ENCODE measurements around the gene FAT4. TPM values are rescaled to one million over a fixed set of nuclear protein-coding genes. Genes with fewer than 3 reads are reported as not detected.

The FAT4 gene, protein sequence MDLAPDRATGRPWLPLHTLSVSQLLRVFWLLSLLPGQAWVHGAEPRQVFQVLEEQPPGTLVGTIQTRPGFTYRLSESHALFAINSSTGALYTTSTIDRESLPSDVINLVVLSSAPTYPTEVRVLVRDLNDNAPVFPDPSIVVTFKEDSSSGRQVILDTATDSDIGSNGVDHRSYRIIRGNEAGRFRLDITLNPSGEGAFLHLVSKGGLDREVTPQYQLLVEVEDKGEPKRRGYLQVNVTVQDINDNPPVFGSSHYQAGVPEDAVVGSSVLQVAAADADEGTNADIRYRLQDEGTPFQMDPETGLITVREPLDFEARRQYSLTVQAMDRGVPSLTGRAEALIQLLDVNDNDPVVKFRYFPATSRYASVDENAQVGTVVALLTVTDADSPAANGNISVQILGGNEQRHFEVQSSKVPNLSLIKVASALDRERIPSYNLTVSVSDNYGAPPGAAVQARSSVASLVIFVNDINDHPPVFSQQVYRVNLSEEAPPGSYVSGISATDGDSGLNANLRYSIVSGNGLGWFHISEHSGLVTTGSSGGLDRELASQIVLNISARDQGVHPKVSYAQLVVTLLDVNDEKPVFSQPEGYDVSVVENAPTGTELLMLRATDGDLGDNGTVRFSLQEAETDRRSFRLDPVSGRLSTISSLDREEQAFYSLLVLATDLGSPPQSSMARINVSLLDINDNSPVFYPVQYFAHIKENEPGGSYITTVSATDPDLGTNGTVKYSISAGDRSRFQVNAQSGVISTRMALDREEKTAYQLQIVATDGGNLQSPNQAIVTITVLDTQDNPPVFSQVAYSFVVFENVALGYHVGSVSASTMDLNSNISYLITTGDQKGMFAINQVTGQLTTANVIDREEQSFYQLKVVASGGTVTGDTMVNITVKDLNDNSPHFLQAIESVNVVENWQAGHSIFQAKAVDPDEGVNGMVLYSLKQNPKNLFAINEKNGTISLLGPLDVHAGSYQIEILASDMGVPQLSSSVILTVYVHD (N-terminal part only)
- not detected in 2 replicates for total RNA-seq

DNA sequence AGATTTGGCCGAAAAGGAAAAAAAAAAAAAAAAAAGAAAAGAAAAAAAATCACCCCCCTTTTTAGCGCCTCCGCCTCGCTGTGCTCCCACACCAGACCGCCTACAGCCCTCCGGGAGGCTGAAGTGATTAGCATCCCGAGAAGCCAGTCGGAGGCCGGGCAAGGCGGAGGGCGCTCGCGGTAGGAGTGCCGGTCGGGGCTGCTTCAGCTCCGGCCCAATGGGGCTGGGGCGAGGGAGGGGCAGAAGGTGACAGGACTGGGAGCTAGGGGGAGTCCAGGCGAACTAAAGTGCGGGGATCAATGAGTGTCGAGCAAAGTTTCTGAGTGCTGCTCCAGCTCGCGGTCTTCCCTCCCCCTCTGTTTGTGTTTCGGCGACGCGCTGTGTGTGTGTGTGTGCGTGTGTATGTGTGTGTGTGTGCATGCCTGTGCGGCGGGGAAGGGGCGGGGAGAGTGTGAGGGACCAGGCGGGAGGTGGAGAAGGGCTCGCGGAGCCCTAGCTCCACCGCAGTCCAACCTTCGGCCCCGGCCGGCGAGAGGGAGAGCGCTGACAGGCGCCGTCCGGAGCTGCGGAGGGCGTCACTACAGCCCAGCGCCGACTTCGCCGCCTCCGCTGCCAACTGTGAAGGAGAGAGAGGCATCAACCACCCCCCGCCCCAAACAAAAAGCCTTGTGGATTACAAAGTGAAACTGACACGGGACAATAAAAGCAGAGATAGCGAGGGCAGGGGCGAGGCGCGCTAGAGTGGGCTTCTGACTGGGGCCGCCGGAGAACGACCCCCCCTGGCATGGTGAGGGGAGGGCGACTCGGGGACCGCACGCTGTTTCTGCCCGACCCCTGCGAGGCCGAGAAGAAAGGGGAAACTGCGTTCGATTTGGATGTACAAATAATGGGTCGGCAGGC is at the start of gene FAT4:
FAT4 (plus strand) TSS at position 280 of the 900 bp plus-strand sequence. CDS start 1,457 bp downstream, outside the sequence.
- Mint-ChIP-seq H3K4me1 (ENCODE audit: low read depth) (peaks cover 14% of the 10 kb centered on the region), H3K4me3 (ENCODE audit: low read depth) (peak within 1 kb of the TSS; percentile 77), H3K27me3 (ENCODE audit: low read depth) (peaks cover 54% of the 10 kb centered on the region), H3K36me3 (ENCODE audit: low read depth) (no peaks in the 10 kb centered on the region), H3K27ac (no peak within 1 kb of the TSS), H3K9me3 (no peaks in the 10 kb centered on the region)
- intact Hi-C loops (cut with micrococcal nuclease), result loop anchor here (10.0 kb wide), 1 partner anchor 1290 kb away; no protein-coding TSS in a partner anchor
- peak; percentile 20 for DNase-seq (ENCODE audit: low spot score)

DNA sequence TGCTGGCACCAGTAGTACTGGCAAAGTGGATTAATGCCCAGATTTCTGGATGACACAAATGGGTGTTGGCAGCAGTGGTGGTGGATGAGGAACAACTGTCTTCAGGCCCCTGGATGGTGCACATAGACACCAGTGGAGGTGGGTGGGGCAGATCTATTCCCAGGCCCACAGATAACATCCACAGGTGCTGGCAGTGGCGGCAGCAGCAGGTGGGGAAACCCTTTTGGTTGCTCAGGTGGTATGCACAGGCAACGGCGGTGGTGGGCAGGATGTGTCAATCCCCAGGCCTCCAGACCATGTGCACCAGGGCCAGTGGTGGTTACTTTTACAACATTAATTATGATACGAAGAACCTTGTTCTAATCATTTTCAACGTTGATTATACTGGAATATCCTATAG is 48.9 kb upstream of the FAT4 start:
- no peak for DNase-seq (ENCODE audit: low spot score)
- intact Hi-C loops (cut with micrococcal nuclease), result no loop called here
- H3K27ac Mint-ChIP-seq, result no peak overlapping the region
- H3K9me3 Mint-ChIP-seq, result no peaks in the 10 kb centered on the region
- no peaks in the 10 kb centered on the region for H3K36me3 Mint-ChIP-seq (ENCODE audit: low read depth)
- no peak overlapping the region for H3K4me3 Mint-ChIP-seq (ENCODE audit: low read depth)
- H3K27me3 Mint-ChIP-seq (ENCODE audit: low read depth), result no peaks in the 10 kb centered on the region
- H3K4me1 Mint-ChIP-seq (ENCODE audit: low read depth), result no peaks in the 10 kb centered on the region

DNA sequence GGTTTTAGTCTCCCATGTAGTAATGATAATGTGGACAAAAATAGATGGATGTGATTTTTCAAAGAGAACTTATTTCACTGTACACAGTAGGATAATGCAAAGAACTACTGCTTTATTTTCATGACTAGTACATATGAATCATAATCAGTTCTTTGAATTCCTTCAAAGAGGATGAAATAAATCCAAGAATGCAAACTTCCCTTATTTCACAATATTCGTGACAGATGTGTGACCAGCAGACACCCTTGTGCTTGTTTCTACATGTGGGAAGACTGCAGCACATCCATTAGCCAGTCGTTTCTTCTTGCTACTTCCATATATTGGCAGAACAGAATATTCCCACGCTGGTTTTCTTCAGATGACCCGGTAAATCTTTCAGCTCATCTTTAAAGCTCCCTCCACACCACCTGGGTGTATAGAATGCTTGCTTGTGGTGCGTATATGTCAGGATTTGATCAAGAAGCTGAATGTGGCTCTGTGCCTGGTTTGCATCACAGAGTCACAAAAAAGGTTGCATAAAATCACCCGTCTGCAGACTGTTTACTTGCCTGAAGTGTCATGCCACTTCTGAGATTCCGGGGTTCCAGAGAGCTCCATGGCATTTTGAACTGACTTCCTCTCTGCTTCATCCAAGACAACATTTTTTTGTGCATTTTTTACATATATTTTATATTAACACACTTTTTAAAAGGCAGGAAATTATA is 47.7 kb upstream of the FAT4 start:
- Mint-ChIP-seq H3K27ac (no peak overlapping the region), H3K4me1 (ENCODE audit: low read depth) (no peaks in the 10 kb centered on the region), H3K9me3 (no peaks in the 10 kb centered on the region), H3K36me3 (ENCODE audit: low read depth) (no peaks in the 10 kb centered on the region), H3K27me3 (ENCODE audit: low read depth) (no peaks in the 10 kb centered on the region), H3K4me3 (ENCODE audit: low read depth) (no peak overlapping the region)
- intact Hi-C loops (cut with micrococcal nuclease), result no loop called here
- DNase-seq (ENCODE audit: low spot score), result no peak

DNA sequence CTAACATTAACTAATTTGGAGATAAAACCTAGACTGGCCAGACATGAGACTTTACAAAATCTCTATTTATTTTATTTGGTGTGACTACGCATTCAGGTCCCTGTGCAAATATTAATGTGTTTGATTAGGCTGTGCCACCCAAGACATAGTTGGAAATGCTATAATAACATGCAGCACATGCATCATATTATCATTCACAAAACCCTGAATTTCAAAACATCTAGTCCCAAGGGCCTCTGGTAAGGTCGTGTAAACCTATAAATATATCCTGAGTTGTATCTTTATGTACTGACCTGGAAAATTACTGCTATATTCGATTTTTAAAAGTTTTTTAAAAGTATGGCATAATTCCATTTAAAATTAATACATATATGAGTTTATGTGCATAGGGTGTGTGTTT is 47.1 kb upstream of the FAT4 start:
- Mint-ChIP-seq H3K36me3 (ENCODE audit: low read depth) (no peaks in the 10 kb centered on the region), H3K9me3 (no peaks in the 10 kb centered on the region), H3K27ac (no peak overlapping the region), H3K4me3 (ENCODE audit: low read depth) (no peak overlapping the region), H3K27me3 (ENCODE audit: low read depth) (no peaks in the 10 kb centered on the region), H3K4me1 (ENCODE audit: low read depth) (no peaks in the 10 kb centered on the region)
- intact Hi-C loops (cut with micrococcal nuclease), result no loop called here
- no peak for DNase-seq (ENCODE audit: low spot score)

DNA sequence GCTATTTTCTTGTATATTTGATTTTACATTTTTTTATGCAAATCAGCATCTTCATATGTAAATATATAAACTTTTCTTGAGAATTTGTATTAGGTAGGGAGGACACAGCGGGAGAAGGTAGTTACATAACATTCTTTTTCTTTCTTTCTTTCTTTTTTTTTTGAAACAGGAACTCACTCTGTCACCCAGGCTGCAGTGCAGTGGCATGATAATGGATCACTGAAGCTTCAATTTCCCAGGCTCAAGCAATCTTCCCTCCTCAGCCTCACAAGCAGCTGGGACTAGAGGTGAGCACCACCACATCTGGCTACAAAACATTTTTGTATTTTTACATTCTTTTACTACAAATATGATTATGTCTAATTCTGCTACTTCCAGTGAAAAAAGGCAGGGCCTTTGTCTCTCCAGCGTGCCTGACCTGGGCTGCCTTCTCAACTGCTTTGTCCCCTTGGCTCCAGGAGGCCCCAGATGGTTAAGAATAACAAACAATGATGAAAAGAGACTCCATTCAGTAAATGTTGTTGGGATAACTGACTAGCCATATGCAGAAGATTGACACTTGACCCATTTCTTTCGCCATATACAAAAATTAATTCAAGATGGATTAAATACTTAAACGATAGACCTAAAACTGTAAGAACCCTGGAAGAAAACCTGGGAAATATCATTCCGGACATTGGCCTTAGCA is 46.5 kb upstream of the FAT4 start:
- intact Hi-C loops (cut with micrococcal nuclease), result no loop called here
- Mint-ChIP-seq H3K9me3 (no peaks in the 10 kb centered on the region), H3K27ac (no peak overlapping the region), H3K36me3 (ENCODE audit: low read depth) (no peaks in the 10 kb centered on the region), H3K4me1 (ENCODE audit: low read depth) (no peaks in the 10 kb centered on the region), H3K27me3 (ENCODE audit: low read depth) (no peaks in the 10 kb centered on the region), H3K4me3 (ENCODE audit: low read depth) (no peak overlapping the region)
- DNase-seq (ENCODE audit: low spot score), result no peak

DNA sequence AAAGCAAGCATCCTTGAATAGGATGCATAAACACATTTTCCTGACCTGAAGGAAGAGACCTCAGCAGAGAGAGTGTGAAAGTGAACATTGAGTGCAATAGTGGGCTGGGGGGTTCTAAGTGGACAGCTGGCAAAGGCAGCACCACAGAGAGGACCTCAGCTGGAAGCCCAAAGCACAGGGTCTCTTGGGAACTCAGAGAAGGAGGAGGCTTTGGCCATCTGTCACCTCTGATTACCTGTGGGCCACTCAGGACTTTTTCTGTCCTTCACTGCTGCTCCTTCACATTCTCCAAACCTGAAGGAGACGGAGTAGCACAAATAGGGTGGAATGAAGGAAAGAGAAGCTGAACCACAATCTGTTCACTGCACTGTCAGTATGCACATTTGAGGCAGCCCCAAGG is 37.9 kb upstream of the FAT4 start:
- Mint-ChIP-seq H3K36me3 (ENCODE audit: low read depth) (no peaks in the 10 kb centered on the region), H3K27me3 (ENCODE audit: low read depth) (no peaks in the 10 kb centered on the region), H3K27ac (no peak overlapping the region), H3K4me1 (ENCODE audit: low read depth) (no peaks in the 10 kb centered on the region), H3K9me3 (no peaks in the 10 kb centered on the region), H3K4me3 (ENCODE audit: low read depth) (no peak overlapping the region)
- DNase-seq (ENCODE audit: low spot score), result no peak
- intact Hi-C loops (cut with micrococcal nuclease), result no loop called here

DNA sequence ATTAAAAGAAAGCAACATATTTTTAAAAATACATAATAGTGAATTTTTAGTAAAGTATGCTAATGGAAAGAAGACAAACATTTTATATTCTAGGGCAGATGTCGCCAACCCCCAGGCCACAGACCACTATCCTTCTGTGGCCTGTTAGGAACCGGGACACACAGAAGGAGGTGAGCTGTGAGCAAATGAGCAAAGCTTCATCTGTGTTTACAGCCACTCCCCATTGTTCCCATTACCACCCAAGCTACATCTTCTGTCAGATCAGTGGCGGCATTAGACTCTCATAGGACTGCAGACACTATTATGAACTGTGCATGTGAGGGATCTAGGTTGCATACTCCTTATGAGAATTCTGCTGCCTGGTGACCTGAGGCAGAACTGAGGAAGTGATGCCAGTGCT is 37.0 kb upstream of the FAT4 start:
- Mint-ChIP-seq H3K4me1 (ENCODE audit: low read depth) (no peaks in the 10 kb centered on the region), H3K36me3 (ENCODE audit: low read depth) (no peaks in the 10 kb centered on the region), H3K9me3 (no peaks in the 10 kb centered on the region), H3K27ac (no peak overlapping the region), H3K27me3 (ENCODE audit: low read depth) (no peaks in the 10 kb centered on the region), H3K4me3 (ENCODE audit: low read depth) (no peak overlapping the region)
- DNase-seq (ENCODE audit: low spot score), result no peak
- intact Hi-C loops (cut with micrococcal nuclease), result no loop called here

DNA sequence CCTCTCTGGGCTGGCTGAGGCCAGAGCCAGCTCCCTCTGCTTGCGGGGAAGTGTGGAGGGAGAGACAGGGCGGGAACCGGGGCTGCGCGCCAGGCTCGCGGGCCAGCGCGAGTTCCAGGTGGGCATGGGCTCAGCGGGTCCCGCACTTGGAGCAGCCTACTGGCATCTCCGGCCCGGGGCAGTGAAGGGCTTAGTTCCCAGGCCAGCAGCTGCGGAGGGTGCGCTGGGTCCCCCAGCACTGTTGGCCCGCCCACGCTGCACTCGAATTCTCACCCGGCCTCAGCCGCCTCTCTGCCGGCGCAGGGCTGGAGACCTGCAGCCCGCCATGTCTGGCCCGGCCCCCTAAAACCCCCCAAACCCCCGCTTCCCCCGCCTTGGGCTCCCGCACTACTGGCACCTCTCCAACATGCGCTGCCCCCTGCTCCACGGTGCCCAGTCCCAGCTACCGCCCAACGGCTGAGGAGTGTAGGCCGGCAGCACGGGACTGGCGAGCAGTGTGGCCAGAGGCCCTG is 33.8 kb upstream of the FAT4 start:
- H3K27me3 Mint-ChIP-seq (ENCODE audit: low read depth), result no peaks in the 10 kb centered on the region
- DNase-seq (ENCODE audit: low spot score), result no peak
- no peaks in the 10 kb centered on the region for H3K4me1 Mint-ChIP-seq (ENCODE audit: low read depth)
- H3K36me3 Mint-ChIP-seq (ENCODE audit: low read depth), result no peaks in the 10 kb centered on the region
- intact Hi-C loops (cut with micrococcal nuclease), result no loop called here
- H3K4me3 Mint-ChIP-seq (ENCODE audit: low read depth), result no peak overlapping the region
- H3K9me3 Mint-ChIP-seq, result no peaks in the 10 kb centered on the region
- no peak overlapping the region for H3K27ac Mint-ChIP-seq

DNA sequence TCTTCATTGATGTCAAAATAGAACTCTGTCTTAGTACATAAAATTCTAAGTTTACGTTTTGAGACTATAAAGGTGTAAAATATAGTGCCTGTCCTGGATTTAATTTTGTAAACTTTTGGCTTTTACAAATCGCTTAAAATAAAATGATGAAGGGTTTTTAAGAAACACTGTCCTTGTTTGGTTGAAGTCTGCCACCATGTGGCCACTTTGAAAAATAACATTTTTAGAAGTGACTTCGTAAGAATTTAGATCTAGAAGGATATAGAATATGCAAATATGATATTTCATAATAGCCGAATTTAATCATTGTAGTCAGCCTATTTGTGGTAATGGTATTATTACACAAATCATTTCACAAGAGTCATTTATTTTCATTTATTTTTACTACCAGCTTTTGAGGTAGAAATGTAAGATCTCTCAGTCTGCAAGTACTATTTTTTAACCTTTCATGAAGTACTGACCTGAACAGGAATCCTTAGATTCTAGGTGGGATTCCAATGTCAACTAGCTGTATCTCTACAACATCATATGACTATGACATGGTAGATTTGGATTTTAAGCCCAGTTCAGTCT is 31.0 kb upstream of the FAT4 start:
- H3K4me1 Mint-ChIP-seq (ENCODE audit: low read depth), result no peaks in the 10 kb centered on the region

DNA sequence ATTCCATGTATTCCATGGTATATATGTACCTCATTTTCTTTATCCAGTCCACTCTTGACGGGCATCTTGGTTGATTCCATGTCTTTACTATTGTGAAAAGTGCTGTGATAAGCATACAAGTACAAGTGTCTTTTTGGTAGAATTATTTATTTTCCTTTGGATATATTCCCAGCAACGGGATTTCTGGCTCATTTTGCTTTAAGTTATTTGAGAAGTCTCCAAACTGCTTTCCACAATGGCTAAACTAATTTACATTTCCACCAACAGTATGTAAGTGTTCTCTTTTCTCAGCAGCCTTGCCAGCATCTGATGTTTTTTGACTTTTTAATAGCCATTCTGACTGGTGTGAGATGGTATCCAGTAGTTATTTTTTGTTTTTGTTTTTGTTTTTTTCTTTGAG is 17.6 kb upstream of the FAT4 start:
- Mint-ChIP-seq H3K27ac (no peak overlapping the region), H3K4me3 (ENCODE audit: low read depth) (no peak overlapping the region), H3K4me1 (ENCODE audit: low read depth) (no peaks in the 10 kb centered on the region), H3K27me3 (ENCODE audit: low read depth) (no peaks in the 10 kb centered on the region), H3K36me3 (ENCODE audit: low read depth) (no peaks in the 10 kb centered on the region), H3K9me3 (no peaks in the 10 kb centered on the region)
- no peak for DNase-seq (ENCODE audit: low spot score)
- intact Hi-C loops (cut with micrococcal nuclease), result no loop called here

More for the DNA sequence above, 31.0 kb upstream of the FAT4 start:
- no peaks in the 10 kb centered on the region for H3K36me3 Mint-ChIP-seq (ENCODE audit: low read depth)
- H3K27ac Mint-ChIP-seq, result no peak overlapping the region
- H3K27me3 Mint-ChIP-seq (ENCODE audit: low read depth), result no peaks in the 10 kb centered on the region
- no peaks in the 10 kb centered on the region for H3K9me3 Mint-ChIP-seq
- no peak for DNase-seq (ENCODE audit: low spot score)
- H3K4me3 Mint-ChIP-seq (ENCODE audit: low read depth), result no peak overlapping the region
- intact Hi-C loops (cut with micrococcal nuclease), result no loop called here

DNA sequence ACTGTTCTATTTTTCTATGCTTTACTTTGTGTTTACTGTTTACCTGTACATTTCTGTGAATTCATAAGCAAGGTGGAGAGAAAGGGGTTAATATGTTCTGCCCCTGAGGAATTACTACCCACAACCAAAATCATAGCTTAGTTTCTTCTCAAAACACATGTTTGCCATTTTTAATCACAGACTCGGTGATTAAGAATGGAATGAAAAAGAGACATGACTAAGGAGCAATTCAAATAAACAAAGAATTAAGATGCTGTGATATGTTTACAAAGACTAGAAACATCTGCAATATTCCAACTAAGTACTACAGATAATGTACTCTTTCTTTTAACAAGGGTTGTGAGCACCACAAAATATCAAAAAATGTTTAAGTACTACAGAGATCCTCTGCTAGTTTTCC is 11.7 kb upstream of the FAT4 start:
- Mint-ChIP-seq H3K4me1 (ENCODE audit: low read depth) (no peaks in the 10 kb centered on the region), H3K27me3 (ENCODE audit: low read depth) (no peaks in the 10 kb centered on the region), H3K4me3 (ENCODE audit: low read depth) (no peak overlapping the region), H3K27ac (no peak overlapping the region), H3K9me3 (no peaks in the 10 kb centered on the region), H3K36me3 (ENCODE audit: low read depth) (no peaks in the 10 kb centered on the region)
- DNase-seq (ENCODE audit: low spot score), result no peak
- intact Hi-C loops (cut with micrococcal nuclease), result no loop called here

Data from activated T-helper 2 cell treated with anti-CD3 and anti-CD28 coated beads, Interferon-gamma antibody, Interleukin-2, Interleukin-4, amounts not matched to agents 10 μg/mL and 5 μg/mL and 100 μg/mL, durations not matched to agents 14 hours and 24 hours and 36 hours (primary cell).